Neutrophil (primary cell): ENCODE results near the gene DNMT3L.
"Not testable (repeated sequence)": the region's sequence is repeated elsewhere in the genome, so short reads cannot be mapped to it uniquely, and the experiment has no call there.

Experiments used
- H3K27ac ChIP-seq: fragments of 200-600 bp; sonication (generic); 2 replicates; pipeline ENCODE4 v1.5.1; 2016; ENCODE audit warnings: mild to moderate bottlenecking, moderate library complexity
- H3K27me3 ChIP-seq: fragments of 200-600 bp; sonication (generic); 2 replicates; pipeline ENCODE4 v1.6.0; 2016; ENCODE audit warnings: mild to moderate bottlenecking
- H3K36me3 ChIP-seq: fragments of 200-600 bp; sonication (generic); 2 replicates; pipeline ENCODE4 v1.5.1; 2017
- H3K4me1 ChIP-seq, 2 experiments: fragments of 200-600 bp in 1 of 2; sonication (generic) in 1 of 2; 1 replicate in 1 of 2; 2 replicates in 1 of 2; pipeline versions ENCODE4 v1.5.1 to v1.6.1; 2013 to 2016; ENCODE audit warnings: low read depth in 1 of 2, low read length in 1 of 2, mild to moderate bottlenecking in 1 of 2, moderate library complexity in 1 of 2; ENCODE audit not compliant: control insufficient read depth in 1 of 2, insufficient read depth in 1 of 2
- H3K4me3 ChIP-seq, 2 experiments: fragments of 200-600 bp in 1 of 2; sonication (generic) in 1 of 2; 1 replicate in 1 of 2; 2 replicates in 1 of 2; pipeline ENCODE4 v1.5.1; 2013 to 2016; ENCODE audit warnings: low read depth in 1 of 2, low read length in 1 of 2, mild to moderate bottlenecking in 1 of 2, moderate library complexity in 1 of 2
- H3K9me3 ChIP-seq: fragments of 200-600 bp; sonication (generic); 2 replicates; pipeline ENCODE4 v1.5.1; 2016
- CTCF ChIP-seq: fragments of 200-600 bp; sonication (generic); IDR thresholded peaks from 2 replicates; pipeline ENCODE4 v1.5.1; 2016; ENCODE audit warnings: antibody characterized with exemption

The DNMT3L gene

GRCh38 chr21:44199448-44199847, 62.2 kb downstream of the DNMT3L start:
- H3K4me1 ChIP-seq: peaks cover 0 to 4% of the 10 kb centered on the region in 2 experiments
- H3K4me3 ChIP-seq: no peak overlapping the region
- no peak overlapping the region for H3K27ac ChIP-seq
- no peaks in the 10 kb centered on the region for H3K9me3 ChIP-seq
- TF ChIP-seq CTCF: no peak
- H3K36me3 ChIP-seq: no peaks in the 10 kb centered on the region
- no peaks in the 10 kb centered on the region for H3K27me3 ChIP-seq

- H3K9me3 ChIP-seq, H3K4me1 ChIP-seq, H3K27me3 ChIP-seq, H3K36me3 ChIP-seq, H3K4me3 ChIP-seq, H3K27ac ChIP-seq: not testable (repeated sequence)
Observed at GRCh38 chr21:44197156-44197516, 64.6 kb downstream of the DNMT3L start.
